ENCODE results near the gene PAK3. TPM values are rescaled to one million over a fixed set of nuclear protein-coding genes. Genes with fewer than 3 reads are reported as not detected.

PAK3 gene
- total RNA-seq, 1 experiment from 2014 or later, result 0.50 TPM

DNA sequence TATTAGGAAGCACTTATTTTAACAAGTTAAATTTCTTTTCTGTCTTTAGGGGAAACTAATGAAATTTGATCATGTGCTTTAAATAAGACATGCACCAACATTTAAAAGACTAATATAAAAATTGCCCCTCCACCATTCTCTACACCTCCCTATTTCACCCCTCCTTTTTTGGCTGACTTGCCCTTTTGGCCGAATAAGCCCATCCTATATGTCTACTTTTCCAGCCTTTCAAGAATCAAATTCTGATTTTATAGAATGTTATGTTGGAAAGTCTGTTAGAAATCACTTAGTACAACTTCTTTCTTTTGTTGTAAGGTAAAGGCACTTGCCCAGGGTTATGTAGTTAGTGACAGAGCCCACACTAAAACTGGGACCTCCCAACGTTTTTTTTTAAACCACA, 172.5 kb downstream of the PAK3 start:
- no peak for DNase-seq
- TF ChIP-seq, protein P1, sequence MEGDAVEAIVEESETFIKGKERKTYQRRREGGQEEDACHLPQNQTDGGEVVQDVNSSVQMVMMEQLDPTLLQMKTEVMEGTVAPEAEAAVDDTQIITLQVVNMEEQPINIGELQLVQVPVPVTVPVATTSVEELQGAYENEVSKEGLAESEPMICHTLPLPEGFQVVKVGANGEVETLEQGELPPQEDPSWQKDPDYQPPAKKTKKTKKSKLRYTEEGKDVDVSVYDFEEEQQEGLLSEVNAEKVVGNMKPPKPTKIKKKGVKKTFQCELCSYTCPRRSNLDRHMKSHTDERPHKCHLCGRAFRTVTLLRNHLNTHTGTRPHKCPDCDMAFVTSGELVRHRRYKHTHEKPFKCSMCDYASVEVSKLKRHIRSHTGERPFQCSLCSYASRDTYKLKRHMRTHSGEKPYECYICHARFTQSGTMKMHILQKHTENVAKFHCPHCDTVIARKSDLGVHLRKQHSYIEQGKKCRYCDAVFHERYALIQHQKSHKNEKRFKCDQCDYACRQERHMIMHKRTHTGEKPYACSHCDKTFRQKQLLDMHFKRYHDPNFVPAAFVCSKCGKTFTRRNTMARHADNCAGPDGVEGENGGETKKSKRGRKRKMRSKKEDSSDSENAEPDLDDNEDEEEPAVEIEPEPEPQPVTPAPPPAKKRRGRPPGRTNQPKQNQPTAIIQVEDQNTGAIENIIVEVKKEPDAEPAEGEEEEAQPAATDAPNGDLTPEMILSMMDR (IDR thresholded peaks at IDR 0.05; ENCODE audit: unreplicated experiment), result no peak
- H3K4me3 Mint-ChIP-seq (ENCODE audit: low read depth, unreplicated experiment), result no peak overlapping the region
- no TSS peak for BruUV-seq (replicated peaks)
- peaks cover 11% of the 10 kb centered on the region for H3K27me3 Mint-ChIP-seq (ENCODE audit: unreplicated experiment)
- H3K9me3 Mint-ChIP-seq (ENCODE audit: low read depth, unreplicated experiment), result no peaks in the 10 kb centered on the region
- CTCF ChIA-PET, result no interaction called here
- no peak overlapping the region for H3K27ac Mint-ChIP-seq (ENCODE audit: unreplicated experiment)
- intact Hi-C loops (cut with micrococcal nuclease; ENCODE audit: unreplicated experiment), result loop anchor here (5.0 kb wide), 1 partner anchor 179 kb away; no protein-coding TSS in a partner anchor
- H3K4me1 Mint-ChIP-seq (ENCODE audit: low read depth, unreplicated experiment), result no peaks in the 10 kb centered on the region
- H3K36me3 Mint-ChIP-seq (ENCODE audit: insufficient read depth, unreplicated experiment), result no peaks in the 10 kb centered on the region

DNA sequence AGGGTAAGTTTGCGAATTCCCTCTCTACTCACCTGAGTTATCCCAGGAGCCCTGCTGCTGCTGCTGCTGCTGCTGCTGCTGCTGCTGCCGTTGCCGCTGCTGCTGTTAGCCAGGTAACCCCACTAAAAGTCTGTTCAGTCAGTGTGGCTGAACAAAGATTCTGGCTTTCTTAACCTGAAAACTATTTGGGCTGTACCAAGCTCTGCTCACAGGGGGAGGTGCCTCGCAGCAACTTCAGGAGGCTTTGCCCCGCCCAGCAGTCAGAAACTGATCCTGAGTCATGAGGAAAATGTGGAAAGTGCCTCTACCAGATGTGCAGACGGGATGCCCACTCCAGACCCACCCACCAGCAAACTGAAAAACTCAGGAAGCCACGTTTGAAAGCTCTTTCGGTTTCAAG, 174.3 kb downstream of the PAK3 start, which contains the start of gene CAPN6:
CAPN6 (minus strand) TSS at position 145 of the 400 bp plus-strand sequence. CDS start 6,547 bp downstream, outside the sequence.
- Mint-ChIP-seq H3K27me3 (ENCODE audit: unreplicated experiment) (peaks cover 12% of the 10 kb centered on the region), H3K27ac (ENCODE audit: unreplicated experiment) (no peak within 1 kb of the TSS), H3K36me3 (ENCODE audit: insufficient read depth, unreplicated experiment) (no peaks in the 10 kb centered on the region), H3K4me3 (ENCODE audit: low read depth, unreplicated experiment) (no peak within 1 kb of the TSS), H3K9me3 (ENCODE audit: low read depth, unreplicated experiment) (no peaks in the 10 kb centered on the region), H3K4me1 (ENCODE audit: low read depth, unreplicated experiment) (no peaks in the 10 kb centered on the region)
- TF ChIP-seq, protein P1 (IDR thresholded peaks at IDR 0.05; ENCODE audit: unreplicated experiment), result no peak
- CTCF ChIA-PET, result no interaction called here
- no TSS peak for BruUV-seq (replicated peaks)
- intact Hi-C loops (cut with micrococcal nuclease; ENCODE audit: unreplicated experiment), result no loop called here
- DNase-seq, result peak; percentile 9

Other genes starting within 250 kb of the PAK3 start
- gene CAPN6, start 174.3 kb downstream of the PAK3 start, total RNA-seq (2022), result 0.09 and 0.27 TPM in 2 replicates